Measurements from ENCODE around the gene SMARCD1. TPM values are rescaled to one million over a fixed set of nuclear protein-coding genes. Genes with fewer than 3 reads are reported as not detected.

Gene SMARCD1
- total and polyA plus RNA-seq, 7 donors, result 11.7 to 21.1 (median 16.4) TPM

GRCh38 chr12:50061171-50061570 is 24.0 kb upstream of the SMARCD1 start:
- 90 to 93% (median 92%) methylated on average over 2 of the region's 2 CpGs for WGBS, 3 donors
- no peaks in the 10 kb centered on the region for H3K36me3 ChIP-seq (ENCODE audit: insufficient read depth in 1 of 2, low read depth in 1 of 2)
- TF ChIP-seq CTCF (IDR thresholded peaks at IDR 0.05), result no peak
- ATAC-seq (no peak), DNase-seq (no peak)
- H3K27ac ChIP-seq, result no peak overlapping the region
- intact Hi-C loops (cut with DNase I), result no loop called here
- no peaks in the 10 kb centered on the region for H3K9me3 ChIP-seq
- H3K27me3 ChIP-seq (ENCODE audit: insufficient read depth in 3 of 3, low read length in 2 of 3), result peaks cover 0 to 10% (median 0%) of the 10 kb centered on the region in 3 donors
- H3K4me1 ChIP-seq, result no peaks in the 10 kb centered on the region
- H3K4me3 ChIP-seq, result no peak overlapping the region

GRCh38 chr12:50061946-50062686 is 23.0 kb upstream of the SMARCD1 start:
- H3K9me3 ChIP-seq, result no peaks in the 10 kb centered on the region
- intact Hi-C loops (cut with DNase I), result loop anchor here in 1 of 2 donors (2.0 kb wide), 1 partner anchor 95 kb away; no protein-coding TSS in a partner anchor
- H3K36me3 ChIP-seq (ENCODE audit: insufficient read depth in 1 of 2, low read depth in 1 of 2), result no peaks in the 10 kb centered on the region
- no peak for TF ChIP-seq CTCF (IDR thresholded peaks at IDR 0.05)
- H3K27ac ChIP-seq, result no peak overlapping the region
- H3K4me1 ChIP-seq, result no peaks in the 10 kb centered on the region
- H3K4me3 ChIP-seq, result no peak overlapping the region
- DNase-seq (peak in 1 of 2 donors; percentile 23), ATAC-seq (no peak)
- 57 to 61% (median 59%) methylated on average over 6 of the region's 6 CpGs for WGBS, 3 donors
- peaks cover 0 to 6% (median 0%) of the 10 kb centered on the region in 3 donors for H3K27me3 ChIP-seq (ENCODE audit: insufficient read depth in 3 of 3, low read length in 2 of 3)

- TF ChIP-seq CTCF (IDR thresholded peaks at IDR 0.05), result no peak
- Histone ChIP-seq H3K27me3 (ENCODE audit: insufficient read depth in 3 of 3, low read length in 2 of 3) (peaks cover 0 to 6% (median 0%) of the 10 kb centered on the region in 3 donors), H3K9me3 (no peaks in the 10 kb centered on the region), H3K4me1 (no peaks in the 10 kb centered on the region), H3K4me3 (no peak overlapping the region), H3K27ac (no peak overlapping the region), H3K36me3 (ENCODE audit: insufficient read depth in 1 of 2, low read depth in 1 of 2) (no peaks in the 10 kb centered on the region)
- WGBS, 3 donors, result 42 to 57% (median 53%) methylated on average over 5 of the region's 5 CpGs
- peak in 1 of 2 donors; percentile 20 for DNase-seq
- intact Hi-C loops (cut with DNase I), result loop anchor here in 1 of 2 donors (2.0 kb wide), 1 partner anchor 96 kb away; no protein-coding TSS in a partner anchor
- ATAC-seq, result no peak
Measured at GRCh38 chr12:50062728-50063460, 22.2 kb upstream of the SMARCD1 start.

GRCh38 chr12:50065726-50066310 is 19.3 kb upstream of the SMARCD1 start:
- TF ChIP-seq CTCF (IDR thresholded peaks at IDR 0.05), result no peak
- no peaks in the 10 kb centered on the region for H3K9me3 ChIP-seq
- ATAC-seq (no peak), DNase-seq (no peak)
- H3K4me3 ChIP-seq, result no peak overlapping the region
- H3K36me3 ChIP-seq (ENCODE audit: insufficient read depth in 1 of 2, low read depth in 1 of 2), result no peaks in the 10 kb centered on the region
- intact Hi-C loops (cut with DNase I), result no loop called here
- 73 to 83% (median 80%) methylated on average over 3 of the region's 3 CpGs for WGBS, 3 donors
- H3K27ac ChIP-seq, result no peak overlapping the region
- no peaks in the 10 kb centered on the region for H3K27me3 ChIP-seq (ENCODE audit: insufficient read depth in 3 of 3, low read length in 2 of 3)
- no peaks in the 10 kb centered on the region for H3K4me1 ChIP-seq
